ENCODE results near the gene SCARF2. TPM values are rescaled to one million over a fixed set of nuclear protein-coding genes. Genes with fewer than 3 reads are reported as not detected.

Gene SCARF2
- total and polyA plus RNA-seq, 2 of the 8 experiments (the other 6 are each of a cell fraction or from before 2014, with no cell fraction given): 4.2 to 9.8 TPM

DNA sequence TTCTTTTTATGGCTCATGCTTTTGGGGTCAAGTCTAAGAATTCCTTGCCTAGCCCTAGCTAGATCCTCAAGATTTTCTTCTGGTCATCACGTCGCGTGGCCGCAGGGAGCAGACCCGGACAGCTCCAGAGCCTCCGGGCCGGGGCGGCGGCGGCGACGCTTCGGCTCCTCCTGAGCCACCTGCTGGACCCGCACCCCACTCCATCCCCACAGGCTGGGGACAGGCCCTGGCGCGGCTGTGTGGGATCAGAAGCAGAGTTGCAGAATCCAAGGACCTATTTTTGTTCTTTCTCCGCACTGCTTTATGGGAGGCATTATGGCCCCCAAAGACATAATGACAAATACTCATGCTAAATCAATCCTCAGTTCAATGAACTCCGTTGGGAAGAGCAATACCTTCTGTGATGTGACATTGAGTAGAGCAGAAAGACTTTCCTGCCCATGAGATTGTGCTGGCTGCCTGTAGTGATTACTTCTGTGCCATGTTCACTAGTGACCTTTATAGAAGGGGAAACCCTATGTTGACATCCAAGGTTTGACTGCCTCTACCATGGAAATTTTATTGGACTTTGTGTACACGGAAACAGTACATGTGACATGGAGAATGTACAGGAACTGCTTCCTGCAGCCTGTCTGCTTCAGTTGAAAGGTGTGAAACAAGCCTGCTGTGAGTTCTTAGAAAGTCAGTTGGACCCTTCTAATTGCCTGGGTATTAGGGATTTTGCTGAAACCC, 12.4 kb upstream of the SCARF2 start:
- H4K5ac ChIP-seq (ENCODE audit: insufficient read length, low read depth, low read length): no peak overlapping the region
- no peaks in the 10 kb centered on the region for H3K79me1 ChIP-seq (ENCODE audit: low read depth, low read length)
- no peaks in the 10 kb centered on the region for H3K27me3 ChIP-seq (replicated peaks in 1 of 4; ENCODE audit: control insufficient read depth in 3 of 4, extremely low read depth in 1 of 4, insufficient read depth in 3 of 4, low read length in 3 of 4)
- no peak for FAIRE-seq
- H3K4me2 ChIP-seq (ENCODE audit: insufficient read depth in 1 of 2, low read depth in 2 of 2, low read length in 2 of 2): no peak overlapping the region
- H4K91ac ChIP-seq (replicated peaks; ENCODE audit: insufficient read length, low read length): no peak overlapping the region
- POLR2A ChIA-PET (ENCODE audit: partially characterized antibody): no interaction called here
- no peak overlapping the region for H3K14ac ChIP-seq (ENCODE audit: insufficient read length)
- H3K4me3 ChIP-seq (ENCODE audit: extremely low read depth in 1 of 4, insufficient read depth in 2 of 4, low read depth in 3 of 4, low read length in 4 of 4): no peak overlapping the region
- no peak overlapping the region for H2BK15ac ChIP-seq (ENCODE audit: low read length)
- H3K36me3 ChIP-seq (ENCODE audit: control insufficient read depth in 2 of 4, insufficient read depth in 4 of 4, low read length in 3 of 4): no peaks in the 10 kb centered on the region; a peak in 1 of 8 replicates
- no peak overlapping the region for H2BK20ac ChIP-seq (ENCODE audit: low read length)
- CTCF ChIA-PET (ENCODE audit: partially characterized antibody): interaction anchor here (0.5 kb wide), 1 partner anchor 239 kb away, joined by 3 read pairs; no protein-coding TSS in a partner anchor
- no peak overlapping the region for H2AK5ac ChIP-seq (ENCODE audit: low read depth, low read length)
- no peaks in the 10 kb centered on the region; the same call in 1 of the 2 replicates for H3K23me2 ChIP-seq (ENCODE audit: low read depth, low read length)
- no peak overlapping the region for H2BK120ac ChIP-seq (replicated peaks; ENCODE audit: low read depth, low read length)
- H3K9me3 ChIP-seq (ENCODE audit: insufficient read depth in 2 of 2, low read depth in 1 of 2, low read length in 1 of 2): no peaks in the 10 kb centered on the region
- H3K4ac ChIP-seq (replicated peaks; ENCODE audit: insufficient read length, low read depth, low read length): no peak overlapping the region
- H2AFZ ChIP-seq (ENCODE audit: low read length): no peak overlapping the region
- 92% methylated on average over 19 of the region's 19 CpGs; no CpG with 5 or more reads in 1 of the 2 experiments for WGBS, 2 experiments (ENCODE audit: extremely low coverage in 1 of 2, insufficient coverage in 1 of 2, insufficient read length in 1 of 2, insufficient replicate concordance in 2 of 2, low coverage in 1 of 2, low lambda C conversion rate in 2 of 2, missing lambda C conversion rate in 1 of 2)
- no peaks in the 10 kb centered on the region for H3K79me2 ChIP-seq (ENCODE audit: control insufficient read depth in 1 of 2, insufficient read depth in 2 of 2, low read length in 2 of 2)
- H2BK12ac ChIP-seq (ENCODE audit: low read depth, low read length): no peak overlapping the region
- no peaks in the 10 kb centered on the region for H3K4me1 ChIP-seq (replicated peaks in 1 of 4; ENCODE audit: control insufficient read depth in 3 of 4, insufficient read depth in 4 of 4, low read length in 3 of 4)
- DNase-seq (ENCODE audit: low read depth in 1 of 2, low spot score in 2 of 2): no peak
- no peak overlapping the region for H3K23ac ChIP-seq (ENCODE audit: insufficient read length)
- H3K18ac ChIP-seq (ENCODE audit: extremely low read depth, low read length): no peak overlapping the region
- no peak overlapping the region for H3K9ac ChIP-seq (replicated peaks in 1 of 4; ENCODE audit: extremely low read depth in 1 of 4, low read depth in 3 of 4, low read length in 3 of 4)
- no peak overlapping the region for H3K56ac ChIP-seq (replicated peaks; ENCODE audit: insufficient read length, low read depth, low read length)
- no peak overlapping the region for H2BK5ac ChIP-seq (ENCODE audit: low read depth, low read length)
- no peak overlapping the region for H3K27ac ChIP-seq (ENCODE audit: low read depth, low read length)
- TF ChIP-seq BCL11A (IDR thresholded peaks at IDR 0.05; ENCODE audit: low read depth in 2 of 2, low read length in 2 of 2): no peak
- TF ChIP-seq EGR1 (IDR thresholded peaks at IDR 0.05; ENCODE audit: borderline replicate concordance, low read depth, low read length): no peak
- no peak for TF ChIP-seq MAFK (IDR thresholded peaks at IDR 0.05; ENCODE audit: low read depth, low read length)
- no peak for TF ChIP-seq TEAD4 (IDR thresholded peaks at IDR 0.05; ENCODE audit: low read depth, low read length)
- H4K8ac ChIP-seq (ENCODE audit: extremely low read depth, insufficient read depth, low read length): no peak overlapping the region
- no peaks in the 10 kb centered on the region for H4K20me1 ChIP-seq (replicated peaks in 1 of 2; ENCODE audit: control insufficient read depth in 1 of 2, insufficient read depth in 2 of 2, low read length in 2 of 2)
